HUES48 (cell line): Measurements from ENCODE around the gene HOXB8.

ENCODE experiments used
- H3K27ac ChIP-seq: one replicate; pipeline ENCODE4 v1.7.0; 2013; ENCODE audit warnings: low read depth, low read length, inconsistent platforms
- H3K27me3 ChIP-seq: 2 replicates; pipeline ENCODE4 v1.6.1; 2013; ENCODE audit warnings: mild to moderate bottlenecking, low read length; ENCODE audit not compliant: control insufficient read depth, insufficient read depth
- H3K36me3 ChIP-seq: 2 replicates; pipeline ENCODE4 v1.6.1; 2013; ENCODE audit warnings: low read length; ENCODE audit not compliant: control insufficient read depth, insufficient read depth
- H3K4me1 ChIP-seq: 2 replicates; pipeline ENCODE4 v1.6.1; 2013; ENCODE audit warnings: mild to moderate bottlenecking, low read length; ENCODE audit not compliant: control insufficient read depth, insufficient read depth
- H3K4me3 ChIP-seq: 2 replicates; pipeline ENCODE4 v1.5.1; 2013; ENCODE audit warnings: mild to moderate bottlenecking, low read depth, low read length
- H3K9ac ChIP-seq: 2 replicates; pipeline ENCODE4 v1.6.1; 2013; ENCODE audit warnings: mild to moderate bottlenecking, low read depth, low read length, moderate library complexity
- H3K9me3 ChIP-seq: 2 replicates; pipeline ENCODE4 v1.6.1; 2013; ENCODE audit warnings: low read length; ENCODE audit not compliant: control insufficient read depth, insufficient read depth

Gene HOXB8

DNA sequence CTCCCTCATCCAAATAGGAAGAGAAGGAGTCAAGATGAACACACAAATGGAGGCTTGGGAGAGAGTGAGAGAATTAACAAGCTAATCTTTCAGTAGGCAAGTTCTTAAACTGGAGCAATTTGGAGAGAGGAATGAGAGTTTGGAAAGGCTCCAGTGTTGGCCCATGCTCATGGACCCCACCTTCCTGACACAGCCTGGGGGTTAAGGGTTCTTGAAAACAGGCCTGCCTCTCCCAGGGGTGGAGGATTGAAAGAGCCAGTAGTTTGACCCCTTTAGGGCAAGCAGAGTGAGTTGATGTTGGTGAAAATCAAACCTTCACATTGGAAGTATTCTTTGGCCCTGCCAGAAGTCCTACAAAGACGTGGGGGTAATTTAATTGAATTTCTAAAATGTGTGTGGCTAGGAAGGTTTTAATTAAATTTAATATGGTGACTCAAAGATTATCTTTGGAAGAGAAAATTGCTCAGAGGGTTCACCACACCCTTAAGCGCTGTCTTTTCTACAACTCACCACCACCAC lies 30.8 kb downstream of the HOXB8 start:
- H3K36me3 ChIP-seq = no peaks in the 10 kb centered on the region
- H3K9me3 ChIP-seq = no peaks in the 10 kb centered on the region
- peaks cover 100% of the 10 kb centered on the region for H3K27me3 ChIP-seq
- H3K4me1 ChIP-seq = no peaks in the 10 kb centered on the region
- no peak overlapping the region for H3K4me3 ChIP-seq
- no peak overlapping the region for H3K9ac ChIP-seq
- H3K27ac ChIP-seq = no peak overlapping the region

DNA sequence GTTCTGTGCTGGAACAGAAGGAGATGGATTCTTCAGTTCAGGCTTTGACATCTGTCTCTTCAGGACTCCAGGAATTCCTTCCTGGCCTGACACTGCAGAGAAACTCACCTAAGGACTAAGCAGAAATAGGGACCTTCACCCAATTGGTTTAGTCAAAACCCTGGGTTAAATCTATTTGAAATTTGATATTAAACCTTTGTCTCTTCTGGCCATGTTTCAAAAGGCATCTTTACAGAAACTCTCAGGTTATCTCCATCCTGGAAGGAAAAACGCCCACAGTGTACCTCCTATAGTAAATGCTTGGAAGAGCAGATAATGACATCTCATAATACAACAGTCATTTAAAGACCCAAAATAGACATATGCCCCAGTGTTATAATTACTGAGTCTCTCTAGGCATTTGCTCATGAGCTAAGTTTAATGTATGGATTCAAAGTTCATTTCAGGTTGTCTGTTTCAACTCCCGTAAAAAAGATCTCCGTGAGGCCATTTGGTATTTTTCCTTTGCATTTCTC lies 31.3 kb downstream of the HOXB8 start:
- H3K4me1 ChIP-seq = no peaks in the 10 kb centered on the region
- H3K36me3 ChIP-seq = no peaks in the 10 kb centered on the region
- peaks cover 100% of the 10 kb centered on the region for H3K27me3 ChIP-seq
- no peak overlapping the region for H3K9ac ChIP-seq
- no peak overlapping the region for H3K27ac ChIP-seq
- H3K9me3 ChIP-seq = no peaks in the 10 kb centered on the region
- no peak overlapping the region for H3K4me3 ChIP-seq

DNA sequence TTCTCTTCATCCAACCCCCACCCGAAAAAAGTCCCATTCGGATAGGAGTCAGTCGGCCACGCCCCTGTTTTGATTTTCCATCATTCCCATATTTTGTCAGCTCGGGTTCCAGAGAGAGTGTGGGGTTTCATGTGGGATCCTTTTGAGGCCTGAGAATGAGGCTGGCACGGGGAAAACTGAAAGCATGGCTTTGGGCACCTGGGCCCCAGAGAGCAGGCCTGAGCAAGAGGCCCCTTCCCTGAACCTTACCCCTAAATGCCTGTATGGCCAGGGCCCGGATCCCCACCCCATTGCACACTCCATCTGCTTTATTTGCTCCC lies 32.4 kb downstream of the HOXB8 start:
- no peak overlapping the region for H3K4me3 ChIP-seq
- H3K27ac ChIP-seq = no peak overlapping the region
- H3K27me3 ChIP-seq = peaks cover 100% of the 10 kb centered on the region
- H3K4me1 ChIP-seq = no peaks in the 10 kb centered on the region
- no peaks in the 10 kb centered on the region for H3K9me3 ChIP-seq
- H3K9ac ChIP-seq = no peak overlapping the region
- no peaks in the 10 kb centered on the region for H3K36me3 ChIP-seq

GRCh38 chr17:48579760-48580554 lies 35.1 kb downstream of the HOXB8 start:
- Histone ChIP-seq H3K9ac (no peak overlapping the region), H3K9me3 (no peaks in the 10 kb centered on the region), H3K27me3 (peaks cover 100% of the 10 kb centered on the region), H3K27ac (no peak overlapping the region), H3K4me3 (no peak overlapping the region), H3K4me1 (no peaks in the 10 kb centered on the region), H3K36me3 (no peaks in the 10 kb centered on the region)

DNA sequence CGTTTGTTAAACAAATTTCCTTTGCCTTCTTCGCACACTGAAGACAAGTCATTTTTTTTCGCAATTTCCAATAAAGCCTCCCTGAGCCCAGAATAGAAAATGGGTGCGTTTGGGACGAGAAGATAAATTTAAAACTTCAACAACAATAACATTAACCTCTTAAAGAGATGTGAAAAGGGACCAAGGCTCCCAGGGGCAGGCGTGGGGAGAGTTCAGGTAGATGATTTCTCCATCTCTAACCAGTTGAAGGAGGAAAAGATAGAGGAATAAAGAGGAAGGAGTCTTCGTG lies 35.7 kb downstream of the HOXB8 start:
- H3K27me3 ChIP-seq = peaks cover 100% of the 10 kb centered on the region
- H3K4me3 ChIP-seq = no peak overlapping the region
- no peaks in the 10 kb centered on the region for H3K4me1 ChIP-seq
- no peaks in the 10 kb centered on the region for H3K9me3 ChIP-seq
- H3K9ac ChIP-seq = no peak overlapping the region
- no peak overlapping the region for H3K27ac ChIP-seq
- H3K36me3 ChIP-seq = no peaks in the 10 kb centered on the region

GRCh38 chr17:48578616-48579470 lies 36.2 kb downstream of the HOXB8 start:
- Histone ChIP-seq H3K36me3 (no peaks in the 10 kb centered on the region), H3K9ac (no peak overlapping the region), H3K4me1 (peaks cover 6% of the 10 kb centered on the region; the same call in 1 of the 2 replicates), H3K4me3 (peak overlapping the region; percentile 31; the same call in 1 of the 2 replicates), H3K9me3 (no peaks in the 10 kb centered on the region), H3K27ac (no peak overlapping the region), H3K27me3 (peaks cover 100% of the 10 kb centered on the region)

GRCh38 chr17:48577946-48578615 lies 37.0 kb downstream of the HOXB8 start, which contains the start of gene HOXB4:
HOXB4 (minus strand) TSS chr17:48578350; CDS start chr17:48578319, 31 bp downstream.
- H3K36me3 ChIP-seq = no peaks in the 10 kb centered on the region
- H3K27ac ChIP-seq = no peak within 1 kb of the TSS
- peaks cover 100% of the 10 kb centered on the region for H3K27me3 ChIP-seq
- H3K4me1 ChIP-seq = peaks cover 6% of the 10 kb centered on the region; the same call in 1 of the 2 replicates
- no peaks in the 10 kb centered on the region for H3K9me3 ChIP-seq
- H3K9ac ChIP-seq = no peak within 1 kb of the TSS
- peak within 1 kb of the TSS; percentile 49 for H3K4me3 ChIP-seq

- Histone ChIP-seq H3K4me3 (no peak overlapping the region), H3K9ac (no peak overlapping the region), H3K36me3 (no peaks in the 10 kb centered on the region), H3K4me1 (peaks cover 6% of the 10 kb centered on the region; the same call in 1 of the 2 replicates), H3K27ac (no peak overlapping the region), H3K9me3 (no peaks in the 10 kb centered on the region), H3K27me3 (peaks cover 100% of the 10 kb centered on the region)
These were observed 37.7 kb downstream of the HOXB8 start for GRCh38 chr17:48577330-48577945.

DNA sequence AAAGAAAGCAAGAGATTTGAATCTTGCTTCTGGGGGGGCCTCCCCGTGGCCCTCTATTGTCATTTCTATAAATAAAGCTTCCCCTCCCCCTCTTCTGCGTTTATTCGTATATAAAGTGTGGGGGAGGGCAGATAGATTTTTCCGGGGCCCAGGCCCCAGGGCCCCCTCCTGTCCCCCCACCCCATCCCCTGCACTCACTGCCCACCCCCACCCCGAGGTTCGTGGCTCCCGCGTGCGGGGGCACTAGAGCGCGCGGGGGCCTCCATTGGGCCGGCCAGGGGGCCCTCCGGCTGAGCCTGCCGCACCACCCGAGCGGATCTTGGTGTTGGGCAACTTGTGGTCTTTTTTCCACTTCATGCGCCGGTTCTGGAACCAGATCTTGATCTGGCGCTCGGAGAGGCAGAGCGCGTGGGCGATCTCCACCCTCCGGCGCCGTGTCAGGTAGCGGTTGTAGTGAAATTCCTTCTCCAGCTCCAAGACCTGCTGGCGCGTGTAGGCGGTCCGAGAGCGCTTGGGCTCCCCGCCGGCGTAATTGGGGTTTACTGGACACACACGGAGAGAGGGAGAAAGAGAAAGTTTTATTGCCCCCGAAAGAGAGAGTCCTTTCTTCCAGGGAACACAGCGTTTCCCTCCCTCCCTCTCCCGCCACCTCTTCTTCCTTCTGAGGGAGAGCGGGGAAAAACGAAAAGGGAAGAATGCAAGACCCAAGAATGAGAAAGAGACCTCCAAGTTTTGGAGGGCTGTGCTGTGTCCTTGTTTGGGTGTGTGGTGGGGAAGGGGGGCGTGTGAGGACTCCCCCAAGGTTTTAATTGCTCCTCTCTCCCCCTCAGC lies 38.4 kb downstream of the HOXB8 start:
- Histone ChIP-seq H3K9ac (no peak overlapping the region), H3K9me3 (no peaks in the 10 kb centered on the region), H3K27ac (no peak overlapping the region), H3K4me3 (no peak overlapping the region), H3K27me3 (peaks cover 100% of the 10 kb centered on the region), H3K36me3 (no peaks in the 10 kb centered on the region), H3K4me1 (peaks cover 6% of the 10 kb centered on the region; the same call in 1 of the 2 replicates)
